GM18498 (cell line): ENCODE measurements around the gene ARFRP1.
"Not testable (repeated sequence)": the region's sequence is repeated elsewhere in the genome, so short reads cannot be mapped to it uniquely, and the experiment has no call there.

ENCODE experiments used
- ATAC-seq: cut with Tn5 transposase; IDR thresholded peaks from one replicate; pipeline ENCODE4 v1.9.1; 2021; ENCODE audit warnings: mild to moderate bottlenecking, moderate library complexity; ENCODE audit not compliant: unreplicated experiment

The ARFRP1 gene

GRCh38 chr20:63657937-63658748 is 49.6 kb downstream of the ARFRP1 start, which contains the start of gene RTEL1:
Gene RTEL1 (plus strand): TSS chr20:63658312. CDS start chr20:63659403, 1,091 bp downstream.
- ATAC-seq, result peak; percentile 88

GRCh38 chr20:63657260-63657936 is 50.4 kb downstream of the ARFRP1 start:
- peak; percentile 7 for ATAC-seq

- no peak for ATAC-seq
These were observed 51.3 kb downstream of the ARFRP1 start for GRCh38 chr20:63656451-63656850.

- ATAC-seq, result no peak
These were observed 52.5 kb downstream of the ARFRP1 start for GRCh38 chr20:63655249-63655648.

- ATAC-seq, result no peak
These were observed 53.7 kb downstream of the ARFRP1 start for GRCh38 chr20:63653974-63654668.

GRCh38 chr20:63653041-63653973 is 54.5 kb downstream of the ARFRP1 start, which contains the start of gene STMN3:
Gene STMN3 (minus strand): TSS chr20:63653424. CDS start chr20:63653345, 79 bp downstream.
- no peak for ATAC-seq

- ATAC-seq, result no peak
These were observed 55.4 kb downstream of the ARFRP1 start for GRCh38 chr20:63652192-63652980.

GRCh38 chr20:63651942-63652191 is 55.9 kb downstream of the ARFRP1 start:
- no peak for ATAC-seq

- not testable (repeated sequence) for ATAC-seq
These were observed 57.3 kb downstream of the ARFRP1 start for GRCh38 chr20:63650486-63650885.

GRCh38 chr20:63648895-63649589 is 58.7 kb downstream of the ARFRP1 start:
- no peak for ATAC-seq
